Measurements from ENCODE around the gene PLAA.
A peak's percentile ranks its signal among the peaks of the same experiment; 100 is the strongest.

Gene PLAA

GRCh38 chr9:26950521-26950920, 3.5 kb upstream of the PLAA start:
- DNase-seq = peak in 1 of 2 experiments; percentile 22
- TF ChIP-seq GATA1 (IDR thresholded peaks at IDR 0.05; ENCODE audit: low read depth, low read length) = no peak
- no peak for TF ChIP-seq POLR2A (IDR thresholded peaks at IDR 0.05; ENCODE audit: low read length)

GRCh38 chr9:26949637-26950069, 2.6 kb upstream of the PLAA start:
- DNase-seq = peak; percentile 43 to 68
- TF ChIP-seq GATA1 (IDR thresholded peaks at IDR 0.05; ENCODE audit: low read depth, low read length) (no peak), POLR2A (IDR thresholded peaks at IDR 0.05; ENCODE audit: low read length) (no peak)

GRCh38 chr9:26947736-26948135, 694 bp upstream of the PLAA start:
- TF ChIP-seq POLR2A (IDR thresholded peaks at IDR 0.05; ENCODE audit: low read length) (peak; percentile 49), GATA1 (IDR thresholded peaks at IDR 0.05; ENCODE audit: low read depth, low read length) (no peak)
- DNase-seq = peak; percentile 61 to 79

- TF ChIP-seq GATA1 (IDR thresholded peaks at IDR 0.05; ENCODE audit: low read depth, low read length) (no peak), POLR2A (IDR thresholded peaks at IDR 0.05; ENCODE audit: low read length) (no peak)
- DNase-seq = peak; percentile 7 to 36
These were observed 1.5 kb downstream of the PLAA start for GRCh38 chr9:26945591-26945990.

GRCh38 chr9:26940779-26941178, 6.3 kb downstream of the PLAA start:
- TF ChIP-seq POLR2A (IDR thresholded peaks at IDR 0.05; ENCODE audit: low read length) = no peak
- no peak for TF ChIP-seq GATA1 (IDR thresholded peaks at IDR 0.05; ENCODE audit: low read depth, low read length)
- no peak for DNase-seq

- TF ChIP-seq GATA1 (IDR thresholded peaks at IDR 0.05; ENCODE audit: low read depth, low read length) (no peak), POLR2A (IDR thresholded peaks at IDR 0.05; ENCODE audit: low read length) (no peak)
- DNase-seq = no peak
These were observed 6.9 kb downstream of the PLAA start for GRCh38 chr9:26939955-26940711.

- TF ChIP-seq GATA1 (IDR thresholded peaks at IDR 0.05; ENCODE audit: low read depth, low read length) = no peak
- TF ChIP-seq POLR2A (IDR thresholded peaks at IDR 0.05; ENCODE audit: low read length) = no peak
- DNase-seq = peak in 1 of 2 experiments; percentile 7
These were observed 9.1 kb downstream of the PLAA start for GRCh38 chr9:26937816-26938371.

- no peak for TF ChIP-seq POLR2A (IDR thresholded peaks at IDR 0.05; ENCODE audit: low read length)
- no peak for TF ChIP-seq GATA1 (IDR thresholded peaks at IDR 0.05; ENCODE audit: low read depth, low read length)
These were observed 11.2 kb downstream of the PLAA start for GRCh38 chr9:26935847-26936246.

GRCh38 chr9:26928902-26929495, 18.0 kb downstream of the PLAA start:
- peak in 1 of 2 experiments; percentile 9 for DNase-seq
- TF ChIP-seq GATA1 (IDR thresholded peaks at IDR 0.05; ENCODE audit: low read depth, low read length) (no peak), POLR2A (IDR thresholded peaks at IDR 0.05; ENCODE audit: low read length) (no peak)

More at GRCh38 chr9:26935847-26936246, 11.2 kb downstream of the PLAA start:
- no peak for DNase-seq

- TF ChIP-seq POLR2A (IDR thresholded peaks at IDR 0.05; ENCODE audit: low read length) (no peak), GATA1 (IDR thresholded peaks at IDR 0.05; ENCODE audit: low read depth, low read length) (no peak)
- no peak for DNase-seq
These were observed 21.4 kb downstream of the PLAA start for GRCh38 chr9:26925609-26926008.

GRCh38 chr9:26919698-26920097, 27.3 kb downstream of the PLAA start:
- no peak for DNase-seq
- TF ChIP-seq POLR2A (IDR thresholded peaks at IDR 0.05; ENCODE audit: low read length) (no peak), GATA1 (IDR thresholded peaks at IDR 0.05; ENCODE audit: low read depth, low read length) (no peak)

- TF ChIP-seq GATA1 (IDR thresholded peaks at IDR 0.05; ENCODE audit: low read depth, low read length) (no peak), POLR2A (IDR thresholded peaks at IDR 0.05; ENCODE audit: low read length) (no peak)
- DNase-seq = no peak
These were observed 33.8 kb downstream of the PLAA start for GRCh38 chr9:26913138-26913668.

- no peak for TF ChIP-seq POLR2A (IDR thresholded peaks at IDR 0.05; ENCODE audit: low read length)
- no peak for TF ChIP-seq GATA1 (IDR thresholded peaks at IDR 0.05; ENCODE audit: low read depth, low read length)
- no peak for DNase-seq
These were observed 42.4 kb downstream of the PLAA start for GRCh38 chr9:26904671-26905070.

GRCh38 chr9:26904070-26904469, 43.0 kb downstream of the PLAA start:
- no peak for DNase-seq
- no peak for TF ChIP-seq GATA1 (IDR thresholded peaks at IDR 0.05; ENCODE audit: low read depth, low read length)
- no peak for TF ChIP-seq POLR2A (IDR thresholded peaks at IDR 0.05; ENCODE audit: low read length)
